ENCODE data around the gene BRSK2.

The BRSK2 gene

DNA sequence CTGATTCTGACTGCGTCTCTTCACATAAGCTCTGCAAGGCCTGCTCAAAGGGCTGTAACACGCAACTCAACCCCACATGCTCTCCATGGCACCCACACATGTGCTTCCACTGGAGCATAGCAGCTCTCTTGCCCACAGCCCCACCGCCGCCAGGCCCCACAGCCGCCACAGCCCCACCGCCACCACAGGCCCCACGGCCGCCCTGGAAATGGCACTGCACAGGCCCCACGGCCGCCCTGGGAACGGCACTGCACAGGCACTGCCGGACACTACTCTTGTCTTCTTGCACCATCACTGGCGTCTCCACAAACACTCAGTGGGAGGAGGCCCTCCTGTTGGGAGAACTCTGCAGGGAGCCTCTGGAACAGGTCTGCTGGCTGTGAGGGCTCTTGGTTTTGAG, 88.3 kb downstream of the BRSK2 start:
- in situ Hi-C loops (cut with HindIII; ENCODE audit: low sequenced_read_pairs) = no loop called here

DNA sequence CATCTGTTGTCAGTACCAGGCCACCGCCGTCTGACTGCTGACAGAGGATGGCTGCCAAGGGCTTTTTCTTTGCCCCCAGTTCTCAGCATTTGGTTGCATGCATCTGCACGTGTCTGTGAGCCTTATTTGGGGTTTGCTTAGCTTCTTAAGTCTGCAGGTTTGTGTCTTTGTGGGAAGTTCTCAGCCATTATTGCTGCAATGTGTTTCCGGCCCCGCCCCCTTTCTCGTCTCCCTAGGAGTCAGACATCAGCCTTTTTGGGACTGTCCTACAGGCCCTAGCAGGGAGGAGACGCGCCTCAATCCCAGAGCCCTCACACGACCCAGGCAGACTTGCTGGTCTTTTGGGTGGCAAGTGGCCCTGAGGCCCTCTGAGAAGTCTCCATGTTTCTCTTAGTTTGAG, 88.8 kb downstream of the BRSK2 start:
- in situ Hi-C loops (cut with HindIII; ENCODE audit: low sequenced_read_pairs) = no loop called here

DNA sequence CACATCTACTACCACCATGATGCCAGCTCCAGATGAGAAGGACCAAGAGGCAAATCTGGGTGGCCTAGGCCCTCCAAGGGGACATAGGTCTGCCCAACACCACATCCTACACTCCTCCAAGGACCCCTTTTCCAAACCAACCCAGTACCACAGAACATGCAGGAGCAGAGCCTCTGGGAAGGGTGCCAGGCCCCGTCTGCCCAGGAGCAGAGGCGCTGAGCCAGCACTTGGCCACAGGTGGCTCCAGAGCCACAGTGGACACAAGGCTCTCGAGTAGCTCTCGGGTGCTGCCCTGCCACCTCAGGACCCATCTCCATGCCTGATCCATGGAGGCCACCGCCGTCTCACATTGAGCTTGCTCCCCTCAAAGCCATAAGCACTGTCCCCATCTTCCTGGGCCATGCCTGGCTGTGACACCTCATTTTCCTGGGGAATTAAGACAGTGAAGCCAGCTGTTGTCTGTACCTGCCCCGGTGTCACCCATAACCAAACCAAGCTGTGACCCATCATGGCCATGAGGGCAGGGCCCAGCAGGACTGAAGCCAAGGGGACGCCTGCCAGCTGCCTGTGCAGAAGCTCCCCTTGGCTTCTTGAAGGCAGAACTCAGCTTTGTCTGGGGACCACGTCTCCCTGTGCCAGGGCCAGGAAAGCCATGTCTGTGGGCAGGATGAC, 89.4 kb downstream of the BRSK2 start:
- in situ Hi-C loops (cut with HindIII; ENCODE audit: low sequenced_read_pairs) = no loop called here

DNA sequence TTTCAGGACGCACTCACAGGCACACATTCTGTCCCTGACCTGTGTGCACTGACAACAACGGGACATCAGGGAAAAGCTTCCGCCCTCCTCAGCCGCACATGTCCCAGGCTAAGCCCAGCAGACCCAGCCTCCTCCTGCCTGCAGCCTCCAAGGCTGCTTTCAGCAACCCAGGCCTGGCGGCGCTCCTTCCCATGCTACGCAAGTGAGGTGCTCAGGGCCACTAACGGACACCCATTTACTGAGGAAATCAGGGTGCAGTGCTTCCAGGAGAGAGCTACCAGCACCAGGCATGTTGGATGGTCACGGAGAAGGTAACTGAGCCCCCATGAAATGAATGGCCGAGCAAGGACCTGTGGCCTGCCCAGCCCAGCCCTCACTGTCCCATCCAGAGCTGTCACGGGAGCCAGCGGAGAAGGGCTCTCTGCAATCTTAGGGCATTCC, 90.0 kb downstream of the BRSK2 start:
- in situ Hi-C loops (cut with HindIII; ENCODE audit: low sequenced_read_pairs) = no loop called here

DNA sequence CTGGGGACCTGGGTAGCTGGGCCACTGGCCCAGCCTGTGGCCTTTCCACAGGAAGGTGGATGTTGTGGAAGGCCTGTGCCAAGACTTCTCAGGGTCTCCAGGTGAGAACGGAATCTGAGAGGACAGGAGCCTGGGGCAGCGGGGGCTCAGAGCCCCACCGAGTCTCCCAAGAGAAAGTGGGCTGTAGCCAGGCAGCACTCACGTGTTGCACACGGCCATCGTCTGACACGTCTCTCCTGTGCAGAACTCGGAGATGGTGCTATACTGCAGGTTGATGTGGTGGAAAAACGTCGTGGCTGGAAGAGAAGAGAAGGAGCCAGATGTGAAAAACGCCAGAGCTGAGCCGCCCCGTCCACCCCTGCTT, 90.4 kb downstream of the BRSK2 start:
- in situ Hi-C loops (cut with HindIII; ENCODE audit: low sequenced_read_pairs) = no loop called here

DNA sequence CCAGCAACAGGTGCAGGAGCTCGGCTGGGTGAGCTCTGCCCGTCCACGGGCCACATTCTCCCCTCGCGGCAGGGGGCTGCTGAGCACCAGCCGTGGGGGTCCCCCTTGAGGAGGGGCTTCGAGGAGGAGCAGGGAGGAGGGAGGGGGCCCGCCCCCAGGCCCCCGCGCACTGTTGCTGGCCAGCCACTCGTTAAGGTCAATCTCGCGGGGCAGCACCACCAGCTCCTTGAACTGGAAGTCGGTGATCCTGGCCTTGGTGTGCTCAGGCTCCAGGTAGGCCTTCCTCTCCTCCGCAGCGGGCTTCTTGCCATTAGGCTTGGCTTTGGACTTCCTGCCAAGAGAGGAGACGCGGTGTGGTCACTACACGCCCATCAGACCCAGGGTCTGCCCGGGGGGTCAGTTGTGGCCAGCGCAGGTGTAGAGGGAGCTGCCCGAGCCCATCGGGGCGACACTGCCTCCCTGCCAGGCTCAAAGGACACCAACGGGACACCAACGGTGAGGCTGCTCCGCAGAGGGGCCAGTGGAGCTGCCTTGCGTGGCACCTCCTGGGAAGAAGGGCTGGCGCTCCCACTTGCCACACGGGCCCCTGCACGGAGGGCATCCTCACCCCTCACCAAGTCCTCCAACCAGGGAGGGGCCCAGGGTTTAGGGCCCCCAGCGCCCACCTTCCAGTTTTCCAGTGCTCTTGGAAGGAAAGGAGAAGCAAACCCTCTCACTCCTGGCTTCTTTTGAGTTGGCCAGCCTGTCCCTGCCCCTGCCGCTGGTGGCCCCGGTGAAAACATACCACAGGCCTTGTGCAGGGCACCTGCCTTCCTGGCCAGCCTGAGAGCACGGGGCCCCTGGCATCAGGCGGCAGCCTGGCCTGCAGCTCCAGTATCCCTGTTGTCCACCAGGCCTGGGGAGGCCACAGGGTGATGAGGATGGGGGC, 91.1 kb downstream of the BRSK2 start:
- in situ Hi-C loops (cut with HindIII; ENCODE audit: low sequenced_read_pairs) = no loop called here

DNA sequence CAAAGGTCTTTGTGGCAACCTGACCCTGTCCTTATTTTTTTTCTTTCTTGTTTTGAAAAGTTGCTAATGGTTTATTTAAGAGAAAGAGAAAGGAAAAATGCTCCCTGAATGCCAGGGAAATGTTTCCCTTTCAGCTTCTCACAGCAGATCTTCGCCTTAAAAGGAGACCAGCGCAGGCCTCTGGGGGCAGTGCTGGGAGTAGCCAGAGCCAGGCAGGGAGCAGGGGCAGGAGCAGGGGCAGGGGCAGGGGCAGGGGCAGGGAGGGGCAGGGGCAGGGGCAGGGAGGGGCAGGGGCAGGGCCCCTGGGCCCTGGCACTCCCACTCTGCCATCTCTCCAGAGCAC, 91.7 kb downstream of the BRSK2 start:
- in situ Hi-C loops (cut with HindIII; ENCODE audit: low sequenced_read_pairs) = no loop called here

DNA sequence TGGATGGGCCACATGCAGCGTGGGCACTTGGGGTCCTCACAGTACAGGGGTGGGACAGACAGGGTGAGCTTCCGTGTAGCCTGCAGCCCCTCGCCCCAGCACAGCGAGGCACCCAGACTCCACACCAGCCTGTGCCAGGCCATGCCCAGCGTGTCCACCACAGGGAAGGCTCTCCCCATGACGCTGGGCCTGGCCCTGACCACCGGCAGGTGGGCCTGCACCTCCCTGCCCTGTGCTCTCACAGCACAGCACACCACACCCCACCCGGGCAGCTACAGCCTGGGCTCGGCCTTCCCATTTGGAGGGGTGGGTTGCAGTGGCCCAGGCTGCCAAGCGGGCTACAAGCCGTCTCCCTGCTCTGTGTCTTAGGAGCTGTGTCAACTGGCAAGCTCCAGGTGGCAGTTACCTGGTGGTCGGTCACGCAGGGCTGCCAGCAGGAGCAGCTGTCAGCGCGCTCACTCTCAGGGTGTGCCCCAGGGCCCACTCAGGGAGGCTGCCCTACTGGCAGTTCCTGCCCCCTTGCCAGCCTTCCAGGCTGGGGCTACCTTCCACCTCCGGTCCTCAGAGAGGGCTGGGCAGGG, 92.2 kb downstream of the BRSK2 start:
- in situ Hi-C loops (cut with HindIII; ENCODE audit: low sequenced_read_pairs) = no loop called here

DNA sequence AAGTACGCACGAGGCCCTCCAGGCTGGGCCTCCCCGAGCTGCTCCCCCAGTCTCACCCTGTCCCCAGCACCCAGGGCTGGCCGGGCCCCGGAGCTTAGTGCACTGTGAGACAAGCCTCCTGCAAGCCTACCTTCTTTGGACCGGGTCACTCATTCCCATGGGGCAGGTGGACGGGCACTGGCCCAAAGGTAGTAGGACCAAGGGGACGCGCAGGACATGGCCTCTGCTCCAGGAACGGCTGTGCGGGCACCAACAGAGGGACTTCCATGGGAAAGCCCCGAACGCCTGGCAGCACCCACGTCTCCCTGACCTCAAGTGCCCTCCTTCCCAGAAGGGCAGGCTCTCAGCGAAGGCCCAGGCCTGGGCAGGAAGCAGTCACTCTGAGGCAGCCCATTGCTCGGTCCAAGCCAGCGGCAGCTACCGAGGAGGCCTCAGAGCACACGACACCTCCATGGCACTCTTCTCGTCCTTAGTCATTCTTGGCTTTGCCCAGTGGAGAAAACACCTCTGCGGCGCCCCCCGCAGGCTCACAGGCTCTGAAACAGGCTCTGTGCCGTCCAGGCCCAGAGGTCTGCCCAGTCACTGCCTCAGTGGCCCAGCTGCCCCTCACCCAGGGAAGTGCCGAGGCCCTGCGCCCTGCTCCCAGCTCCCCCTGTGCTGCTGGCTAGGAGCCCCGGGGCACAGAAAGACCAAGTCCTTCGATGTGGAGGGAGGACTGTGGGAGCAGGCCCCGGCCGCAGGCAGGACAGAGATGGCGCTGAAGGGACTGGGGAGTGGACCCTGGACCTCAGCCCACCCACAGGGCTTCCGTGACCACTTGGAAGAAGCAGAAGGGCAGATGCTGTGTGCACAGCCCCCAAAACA, 93.1 kb downstream of the BRSK2 start:
- in situ Hi-C loops (cut with HindIII; ENCODE audit: low sequenced_read_pairs) = no loop called here

DNA sequence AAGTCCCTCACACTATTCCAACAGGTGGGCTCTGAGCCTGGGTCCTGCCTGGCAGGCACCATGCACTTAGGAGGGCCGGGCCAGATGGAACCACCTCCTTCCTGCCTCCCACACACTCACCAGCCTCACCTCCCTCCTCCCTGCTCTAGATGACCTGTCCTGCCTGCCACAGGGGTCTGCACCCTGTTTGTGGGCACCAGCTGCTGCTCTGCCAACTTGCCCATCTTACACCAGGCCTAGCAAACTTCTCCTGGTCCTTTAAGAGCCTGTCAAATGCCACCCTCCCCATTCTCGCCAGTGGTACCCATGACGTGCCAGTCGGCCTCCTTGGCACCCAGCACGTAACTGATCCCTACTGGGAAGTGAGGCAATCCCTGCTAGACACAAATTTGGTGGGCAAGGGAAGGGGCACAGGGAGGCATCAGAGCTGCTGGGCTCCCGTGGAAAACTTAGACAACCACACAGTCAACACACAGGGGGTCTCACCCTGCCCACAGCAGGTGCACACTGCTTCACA, 93.8 kb downstream of the BRSK2 start:
- in situ Hi-C loops (cut with HindIII; ENCODE audit: low sequenced_read_pairs) = no loop called here

DNA sequence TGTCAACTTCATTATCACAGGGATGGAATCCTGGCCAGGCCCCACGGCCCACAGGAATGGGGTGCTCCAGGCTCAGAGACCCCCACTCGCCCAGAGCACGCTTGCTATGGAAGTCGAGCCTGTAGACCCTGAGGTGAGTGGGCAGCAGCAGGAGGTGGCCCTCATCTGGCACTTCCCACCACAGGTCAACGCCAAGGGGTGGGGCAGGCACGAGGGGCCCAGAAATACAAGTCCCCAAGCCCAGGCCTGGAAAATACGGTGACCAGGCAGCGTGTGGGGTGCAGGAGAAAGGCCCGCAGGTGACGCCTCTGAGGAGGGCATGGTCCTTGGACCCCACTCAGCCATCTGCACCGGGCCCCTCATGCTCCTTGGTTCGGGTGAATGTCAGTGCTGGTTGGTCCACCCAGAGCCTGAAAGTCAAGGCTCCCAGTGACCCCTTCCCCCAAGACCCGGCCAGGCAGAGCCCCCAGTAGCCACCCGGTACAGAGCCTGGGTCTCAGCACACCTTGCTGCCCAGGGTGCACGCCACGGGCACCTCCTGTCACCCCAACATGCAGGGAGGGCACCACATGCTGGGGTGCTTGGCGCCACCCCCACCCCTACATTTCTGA, 94.4 kb downstream of the BRSK2 start:
- in situ Hi-C loops (cut with HindIII; ENCODE audit: low sequenced_read_pairs) = no loop called here

DNA sequence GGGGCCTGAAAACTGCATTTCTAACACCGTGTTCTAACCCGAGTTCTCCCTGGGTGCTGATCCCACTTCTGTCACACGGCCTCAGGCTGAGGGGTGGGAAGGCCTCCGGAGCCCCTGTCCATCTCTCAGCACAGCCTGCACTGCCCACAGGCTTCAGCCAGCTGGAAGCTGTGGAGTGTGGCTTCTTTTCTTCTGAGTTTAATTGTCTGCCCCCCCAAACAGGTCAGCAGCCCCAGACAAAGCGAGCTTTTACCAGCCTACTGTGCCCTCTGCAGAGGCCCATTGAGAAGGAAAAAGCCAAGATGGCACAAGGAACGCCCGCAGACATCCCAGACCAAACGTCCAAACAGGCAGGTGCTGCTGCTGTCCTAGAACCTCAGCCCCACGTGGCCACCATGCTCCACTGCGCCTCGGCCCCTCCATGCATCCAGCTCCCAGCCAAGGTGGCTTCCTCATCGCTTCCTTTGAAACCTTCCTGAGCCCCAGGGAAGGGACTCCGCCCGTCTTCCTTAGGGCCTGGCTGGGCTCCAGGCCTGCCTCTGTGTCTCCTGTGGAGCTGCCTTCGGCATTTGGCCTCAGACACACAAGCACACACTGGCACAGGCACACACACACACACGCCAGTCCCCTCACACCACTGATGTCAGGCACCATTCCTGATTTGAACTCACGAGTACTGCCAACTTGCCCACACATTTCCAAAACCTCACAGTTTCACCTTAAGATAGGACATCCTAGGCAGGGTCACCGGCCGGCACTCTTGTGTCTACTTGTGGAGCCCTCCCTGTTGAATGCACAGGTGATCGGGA, 95.2 kb downstream of the BRSK2 start:
- in situ Hi-C loops (cut with HindIII; ENCODE audit: low sequenced_read_pairs) = no loop called here

DNA sequence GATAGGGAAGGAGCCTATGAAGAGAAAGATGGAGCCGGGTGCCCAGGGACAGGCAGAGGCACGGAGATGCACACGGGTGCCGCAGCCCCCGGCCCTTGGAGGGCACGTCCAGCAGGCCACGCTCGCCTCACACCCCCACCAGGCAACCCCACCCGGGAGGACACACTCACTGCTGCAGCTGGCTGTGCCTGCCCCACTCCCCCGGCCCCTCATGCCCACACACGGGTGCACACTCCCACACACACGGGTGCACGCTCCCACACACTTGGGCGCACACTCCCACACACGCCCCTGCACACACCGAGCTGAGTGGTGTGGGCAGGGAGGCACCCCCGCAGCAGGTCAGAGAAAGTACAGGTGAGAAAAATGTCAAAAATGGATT, 95.8 kb downstream of the BRSK2 start:
- in situ Hi-C loops (cut with HindIII; ENCODE audit: low sequenced_read_pairs) = no loop called here

DNA sequence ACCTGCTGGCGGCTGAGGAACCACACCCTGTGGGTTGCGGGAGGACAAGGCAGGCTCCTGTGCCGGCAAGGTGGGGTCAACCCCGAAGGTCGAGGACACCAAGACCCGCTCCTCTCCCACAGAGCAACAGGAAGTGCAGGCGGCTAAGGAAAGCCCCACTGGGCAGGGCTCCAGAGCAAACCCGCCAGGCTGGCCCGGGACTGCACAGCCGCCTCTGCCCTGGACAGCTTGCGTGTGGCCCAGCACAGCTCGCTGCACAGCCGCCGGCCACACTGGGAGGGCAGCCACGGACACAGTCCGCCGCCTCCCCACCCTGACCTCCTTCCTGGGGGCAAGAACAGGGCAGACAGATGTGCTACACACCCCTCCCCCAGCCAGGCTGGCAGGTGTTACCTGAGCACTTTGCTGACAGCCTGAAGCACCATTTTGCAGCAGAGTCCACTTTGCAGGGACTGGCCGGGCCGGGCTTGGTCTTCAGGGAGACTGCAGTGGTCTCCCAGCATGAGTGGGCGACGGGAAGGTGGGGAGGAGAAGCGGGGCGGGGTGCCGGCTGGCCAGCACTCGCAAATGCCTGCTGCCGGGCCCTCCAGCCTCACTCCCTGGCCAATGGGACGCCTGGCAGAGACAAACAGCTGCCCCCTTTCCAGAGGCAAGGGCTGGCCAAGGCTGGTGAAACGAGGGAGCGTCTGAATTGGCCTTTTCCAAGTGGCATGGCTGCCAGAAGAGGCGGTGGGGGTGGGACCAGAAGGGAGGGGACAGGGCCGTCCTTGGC, 96.5 kb downstream of the BRSK2 start, which contains the start of gene MOB2:
TSS of gene MOB2 (minus strand) at position 726 of the 772 bp plus-strand sequence. CDS start at position 503, 223 bp downstream.
- in situ Hi-C loops (cut with HindIII; ENCODE audit: low sequenced_read_pairs) = no loop called here

DNA sequence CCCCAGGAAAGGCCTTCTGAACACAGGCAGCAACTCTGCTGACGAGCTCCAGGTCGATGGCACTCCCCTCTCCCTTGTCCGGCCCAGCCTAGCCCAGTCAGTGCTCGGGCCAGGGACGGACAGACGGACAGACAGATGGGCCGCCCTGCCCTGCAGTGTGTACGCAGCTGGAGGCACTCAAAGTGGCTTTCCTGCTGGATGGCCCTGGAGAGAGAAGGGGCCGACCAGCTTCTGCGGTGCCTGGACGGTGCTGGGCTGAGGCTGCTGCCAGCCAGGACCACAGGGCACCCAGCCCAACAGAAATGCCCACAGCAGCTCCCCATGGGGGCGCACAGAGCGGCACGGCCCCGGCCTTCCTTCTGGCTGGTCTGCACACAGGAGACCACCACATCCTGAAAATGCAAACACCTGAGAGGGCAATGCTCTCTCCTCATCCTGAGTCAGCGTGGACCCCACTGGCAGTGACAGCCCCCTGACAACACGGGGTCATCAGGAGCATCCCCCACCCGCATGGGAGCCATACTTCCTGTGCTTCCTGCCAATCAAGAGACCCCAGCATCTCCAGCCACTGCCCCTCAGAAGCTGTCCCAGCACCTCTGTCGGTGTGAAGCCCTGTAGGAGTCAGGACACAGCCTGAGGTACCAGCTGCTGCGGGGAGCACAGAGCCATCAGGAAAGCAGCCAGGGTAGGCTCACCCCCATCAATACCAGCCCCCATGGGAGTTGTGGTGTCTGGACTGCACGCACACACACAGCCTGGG, 97.5 kb downstream of the BRSK2 start:
- in situ Hi-C loops (cut with HindIII; ENCODE audit: low sequenced_read_pairs) = no loop called here

DNA sequence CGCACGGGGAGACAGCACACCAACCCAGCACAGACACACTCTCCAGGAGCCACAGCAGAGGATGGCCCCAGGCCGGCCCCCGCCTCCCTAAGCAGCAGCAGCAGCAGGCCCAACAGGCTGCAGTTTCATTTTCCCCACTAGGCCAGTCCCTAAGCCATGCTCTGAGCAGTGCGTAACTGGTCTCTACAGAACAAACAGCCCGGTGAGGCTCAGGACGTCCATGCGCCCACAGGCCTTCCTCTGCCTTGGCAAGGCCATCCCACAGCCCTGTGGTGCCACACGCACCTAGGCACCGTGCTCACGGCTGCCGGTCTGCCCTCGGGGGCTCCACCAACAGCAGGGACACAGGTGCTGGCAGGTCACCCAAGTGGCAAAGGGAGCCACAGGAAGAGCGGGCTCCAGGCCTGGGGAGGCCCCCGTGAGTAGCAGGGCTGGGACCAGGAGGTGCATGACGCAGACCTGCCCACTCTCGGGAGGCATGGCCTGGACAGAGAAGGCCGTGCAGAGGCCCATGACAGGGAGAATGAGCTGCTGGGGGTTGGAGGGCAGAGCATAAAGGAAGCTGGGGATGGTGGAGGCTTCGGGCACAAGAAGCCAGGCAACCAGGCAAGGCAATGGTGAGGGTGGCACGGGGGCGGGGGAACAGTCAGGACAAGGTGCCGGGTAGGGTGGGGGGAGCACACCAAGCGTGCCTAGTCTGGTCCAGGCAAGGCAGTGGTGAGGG, 98.3 kb downstream of the BRSK2 start:
- in situ Hi-C loops (cut with HindIII; ENCODE audit: low sequenced_read_pairs) = no loop called here

DNA sequence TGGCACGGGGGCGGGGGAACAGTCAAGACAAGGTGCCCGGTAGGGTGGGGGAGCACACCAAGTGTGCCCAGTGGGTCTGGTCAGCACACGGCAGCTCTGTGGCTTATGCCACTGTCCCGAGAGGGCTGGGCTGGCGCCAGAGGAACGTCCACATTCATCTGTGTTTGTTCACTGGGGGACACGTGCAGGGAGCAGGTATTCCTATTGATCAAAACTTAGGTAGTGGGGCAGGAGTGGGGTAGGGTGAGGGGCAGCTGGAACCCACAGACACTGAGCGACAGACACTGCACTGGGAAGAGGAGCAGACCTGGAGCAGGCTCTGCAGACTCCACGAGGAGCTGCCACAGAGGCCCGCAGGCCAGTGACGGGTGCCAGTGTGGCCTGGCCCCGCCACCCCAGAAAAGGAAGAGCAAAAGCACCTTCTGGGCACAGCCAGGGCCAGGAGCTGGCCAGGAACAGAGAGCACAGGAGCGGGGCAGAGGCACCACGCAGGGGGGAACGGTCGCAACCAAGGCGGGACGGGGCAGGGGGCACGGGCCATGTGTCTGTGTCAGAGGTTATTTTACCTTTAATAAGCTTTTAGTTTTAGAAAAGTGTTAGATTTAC, 98.9 kb downstream of the BRSK2 start:
- in situ Hi-C loops (cut with HindIII; ENCODE audit: low sequenced_read_pairs) = no loop called here
